Thoracic aorta endothelial cell (primary cell): ENCODE results near the gene KDM3A. TPM values are rescaled to one million over a fixed set of nuclear protein-coding genes. Genes with fewer than 3 reads are reported as not detected.

Source experiments
- small RNA-seq: library from RNA; depleted of rRNA; stranded (forward); fragments of <200 nt; gene quantifications from one replicate; pipeline ENCODE3, GENCODE V24; 2012
- total RNA-seq: library from RNA; depleted of rRNA; stranded (reverse); fragments of >200 nt; gene quantifications from 2 replicates; pipeline ENCODE4 v1.2.3, GENCODE V29; 2012

Gene KDM3A, protein sequence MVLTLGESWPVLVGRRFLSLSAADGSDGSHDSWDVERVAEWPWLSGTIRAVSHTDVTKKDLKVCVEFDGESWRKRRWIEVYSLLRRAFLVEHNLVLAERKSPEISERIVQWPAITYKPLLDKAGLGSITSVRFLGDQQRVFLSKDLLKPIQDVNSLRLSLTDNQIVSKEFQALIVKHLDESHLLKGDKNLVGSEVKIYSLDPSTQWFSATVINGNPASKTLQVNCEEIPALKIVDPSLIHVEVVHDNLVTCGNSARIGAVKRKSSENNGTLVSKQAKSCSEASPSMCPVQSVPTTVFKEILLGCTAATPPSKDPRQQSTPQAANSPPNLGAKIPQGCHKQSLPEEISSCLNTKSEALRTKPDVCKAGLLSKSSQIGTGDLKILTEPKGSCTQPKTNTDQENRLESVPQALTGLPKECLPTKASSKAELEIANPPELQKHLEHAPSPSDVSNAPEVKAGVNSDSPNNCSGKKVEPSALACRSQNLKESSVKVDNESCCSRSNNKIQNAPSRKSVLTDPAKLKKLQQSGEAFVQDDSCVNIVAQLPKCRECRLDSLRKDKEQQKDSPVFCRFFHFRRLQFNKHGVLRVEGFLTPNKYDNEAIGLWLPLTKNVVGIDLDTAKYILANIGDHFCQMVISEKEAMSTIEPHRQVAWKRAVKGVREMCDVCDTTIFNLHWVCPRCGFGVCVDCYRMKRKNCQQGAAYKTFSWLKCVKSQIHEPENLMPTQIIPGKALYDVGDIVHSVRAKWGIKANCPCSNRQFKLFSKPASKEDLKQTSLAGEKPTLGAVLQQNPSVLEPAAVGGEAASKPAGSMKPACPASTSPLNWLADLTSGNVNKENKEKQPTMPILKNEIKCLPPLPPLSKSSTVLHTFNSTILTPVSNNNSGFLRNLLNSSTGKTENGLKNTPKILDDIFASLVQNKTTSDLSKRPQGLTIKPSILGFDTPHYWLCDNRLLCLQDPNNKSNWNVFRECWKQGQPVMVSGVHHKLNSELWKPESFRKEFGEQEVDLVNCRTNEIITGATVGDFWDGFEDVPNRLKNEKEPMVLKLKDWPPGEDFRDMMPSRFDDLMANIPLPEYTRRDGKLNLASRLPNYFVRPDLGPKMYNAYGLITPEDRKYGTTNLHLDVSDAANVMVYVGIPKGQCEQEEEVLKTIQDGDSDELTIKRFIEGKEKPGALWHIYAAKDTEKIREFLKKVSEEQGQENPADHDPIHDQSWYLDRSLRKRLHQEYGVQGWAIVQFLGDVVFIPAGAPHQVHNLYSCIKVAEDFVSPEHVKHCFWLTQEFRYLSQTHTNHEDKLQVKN (N-terminal part only)
- total RNA-seq = 32.7 and 40.3 TPM in 2 replicates

DNA sequence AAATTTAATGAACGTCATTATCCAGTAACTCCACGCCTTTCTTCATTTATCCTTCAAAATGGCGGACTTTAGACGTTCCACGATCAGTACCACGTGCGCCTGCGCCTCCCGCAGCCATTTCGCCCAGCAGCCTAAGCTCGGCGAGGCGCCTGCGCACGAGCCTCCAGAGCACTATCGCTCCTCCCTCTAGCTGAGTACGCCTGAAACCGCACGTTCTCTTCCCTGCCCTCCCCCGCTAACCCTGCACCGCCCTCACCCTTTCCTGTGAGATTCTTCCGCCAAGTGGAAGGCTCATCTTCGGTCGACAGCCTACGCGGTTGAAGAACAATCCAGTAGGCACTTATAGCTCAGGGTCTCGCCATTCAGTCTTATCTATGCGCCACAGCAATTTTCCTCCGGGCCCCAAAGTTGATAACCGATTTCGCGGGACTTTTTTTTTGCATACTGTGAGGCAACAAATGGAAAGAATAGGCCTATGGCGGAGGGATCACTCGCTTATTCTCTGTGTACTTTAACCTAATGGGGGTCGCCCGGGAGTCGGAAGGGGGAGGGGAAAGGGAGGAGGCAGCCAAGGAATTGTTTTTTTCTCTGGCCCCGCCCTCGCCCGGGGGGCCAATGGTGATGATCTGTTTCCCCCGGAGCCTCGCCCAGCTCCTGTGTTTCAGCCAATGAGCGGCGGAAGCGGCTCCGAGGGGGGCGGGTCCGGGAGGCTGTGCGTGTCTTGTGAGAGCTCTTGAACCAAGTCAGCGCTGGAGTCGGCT, at the start of gene KDM3A:
Gene KDM3A (plus strand): TSS at position 741 of the 761 bp plus-strand sequence. CDS start 677 bp downstream, outside the sequence.

Small RNA genes within 50 kb of the gene (small RNA-seq; reads per million reads assigned to genes)
- not detected for gene RNU6-640P

Other genes starting within 250 kb of the KDM3A start
- gene IMMT, start 245.9 kb upstream of the KDM3A start, total RNA-seq = 111 and 120 TPM in 2 replicates
- 68.6 and 86.6 TPM in 2 replicates for gene MRPL35, start 241.9 kb upstream of the KDM3A start, total RNA-seq
- 0.29 and 0.80 TPM in 2 replicates for gene REEP1, start 103.7 kb upstream of the KDM3A start, total RNA-seq
- gene CHMP3, start 122.1 kb downstream of the KDM3A start, total RNA-seq = 64.1 and 91.0 TPM in 2 replicates
- 29.3 and 36.6 TPM in 2 replicates for gene RNF103, start 182.5 kb downstream of the KDM3A start, total RNA-seq